ENCODE results near the gene PPP6R2.
"Not testable (repeated sequence)": the region's sequence is repeated elsewhere in the genome, so short reads cannot be mapped to it uniquely, and the experiment has no call there.

The PPP6R2 gene

GRCh38 chr22:50319503-50319951 is 23.6 kb upstream of the PPP6R2 start:
- DNase-seq: no peak

GRCh38 chr22:50320116-50320515 is 23.0 kb upstream of the PPP6R2 start:
- DNase-seq: no peak

GRCh38 chr22:50320671-50321325 is 22.3 kb upstream of the PPP6R2 start:
- DNase-seq: no peak

- not testable (repeated sequence) for DNase-seq
Measured at GRCh38 chr22:50322382-50323104, 20.6 kb upstream of the PPP6R2 start.

GRCh38 chr22:50323900-50324299 is 19.2 kb upstream of the PPP6R2 start:
- no peak for DNase-seq

GRCh38 chr22:50325444-50326224 is 17.5 kb upstream of the PPP6R2 start:
- DNase-seq: no peak

GRCh38 chr22:50326225-50326955 is 16.7 kb upstream of the PPP6R2 start:
- DNase-seq: no peak

- DNase-seq: peak; percentile 47
Measured at GRCh38 chr22:50326956-50327710, 16.0 kb upstream of the PPP6R2 start, which contains the start of gene DENND6B. Gene DENND6B (minus strand): TSS chr22:50327012. CDS start chr22:50326988, 24 bp downstream.

GRCh38 chr22:50327711-50328019 is 15.5 kb upstream of the PPP6R2 start:
- no peak for DNase-seq

GRCh38 chr22:50329236-50329635 is 13.9 kb upstream of the PPP6R2 start:
- DNase-seq: peak; percentile 33

- DNase-seq: not testable (repeated sequence)
Measured at GRCh38 chr22:50334433-50334832, 8.7 kb upstream of the PPP6R2 start.

- no peak for DNase-seq
Measured at GRCh38 chr22:50337262-50338041, 5.7 kb upstream of the PPP6R2 start.

GRCh38 chr22:50338042-50338573 is 5.0 kb upstream of the PPP6R2 start:
- DNase-seq: no peak

GRCh38 chr22:50338860-50339462 is 4.2 kb upstream of the PPP6R2 start:
- no peak for DNase-seq

- DNase-seq: no peak
Measured at GRCh38 chr22:50339945-50340879, 2.9 kb upstream of the PPP6R2 start.

- DNase-seq: peak; percentile 72
Measured at GRCh38 chr22:50341977-50342650, 1.0 kb upstream of the PPP6R2 start.

GRCh38 chr22:50343541-50343935 is 411 bp downstream of the PPP6R2 start:
- no peak for DNase-seq

GRCh38 chr22:50346470-50346869 is 3.3 kb downstream of the PPP6R2 start:
- DNase-seq: no peak

- DNase-seq: no peak
Measured at GRCh38 chr22:50347157-50347556, 4.0 kb downstream of the PPP6R2 start.

Data from T1000 (cell line).